Neuronal stem cell (in vitro differentiated cells): ENCODE results near the gene PRRX2.

ENCODE experiments used
- DNase-seq: peaks from one replicate; pipeline ENCODE4 v3.0.0-alpha.2; 2013; ENCODE audit warnings: low spot score
- H2AFZ ChIP-seq: one replicate; pipeline ENCODE4 v1.6.1; 2013; ENCODE audit warnings: mild to moderate bottlenecking, low read length, inconsistent platforms
- H2AK5ac ChIP-seq: 2 replicates; pipeline ENCODE4 v1.6.1; 2013; ENCODE audit warnings: low read depth, mild to moderate bottlenecking, inconsistent platforms, low read length, moderate library complexity, mixed read lengths
- H2BK120ac ChIP-seq: 2 replicates; pipeline ENCODE4 v1.6.1; 2013; ENCODE audit warnings: low read depth, mild to moderate bottlenecking, inconsistent platforms, low read length, moderate library complexity, mixed read lengths
- H2BK12ac ChIP-seq: one replicate; pipeline ENCODE4 v1.6.1; 2013; ENCODE audit warnings: low read length, inconsistent platforms
- H2BK15ac ChIP-seq: 2 replicates; pipeline ENCODE4 v1.6.1; 2013; ENCODE audit warnings: mild to moderate bottlenecking, low read length, inconsistent platforms, mixed read lengths
- H2BK5ac ChIP-seq: one replicate; pipeline ENCODE4 v1.6.1; 2013; ENCODE audit warnings: inconsistent platforms, mild to moderate bottlenecking, low read length, moderate library complexity
- H3K14ac ChIP-seq: one replicate; pipeline ENCODE4 v1.6.1; 2013; ENCODE audit warnings: low read length, inconsistent platforms
- H3K18ac ChIP-seq: 2 replicates; pipeline ENCODE4 v1.6.1; 2013; ENCODE audit warnings: low read length, inconsistent platforms
- H3K23ac ChIP-seq: 2 replicates; pipeline ENCODE4 v1.6.1; 2013; ENCODE audit warnings: low read depth, mild to moderate bottlenecking, mixed read lengths, low read length, inconsistent platforms; ENCODE audit not compliant: poor library complexity
- H3K27ac ChIP-seq: replicated peaks from 3 replicates; pipeline ENCODE4 v1.5.1; 2013; ENCODE audit warnings: low read length, inconsistent platforms
- H3K27me3 ChIP-seq, 3 experiments: 2 replicates each; pipeline ENCODE4 v1.6.1; 2013; ENCODE audit warnings: low read length in 3 of 3, mild to moderate bottlenecking in 2 of 3, inconsistent platforms in 1 of 3, low read depth in 1 of 3, mixed read lengths in 1 of 3, moderate library complexity in 1 of 3; ENCODE audit not compliant: control insufficient read depth in 3 of 3, insufficient read depth in 3 of 3
- H3K36me3 ChIP-seq, 2 donors: replicated peaks in 1 of 2; 2 replicates each; pipeline ENCODE4 v1.6.1; 2013; ENCODE audit warnings: low read length in 2 of 2; ENCODE audit not compliant: control insufficient read depth in 2 of 2, insufficient read depth in 2 of 2
- H3K4ac ChIP-seq: 2 replicates; pipeline ENCODE4 v1.6.1; 2013; ENCODE audit warnings: inconsistent platforms, mild to moderate bottlenecking, low read length, moderate library complexity
- H3K4me1 ChIP-seq, 2 donors: 1 replicate in 1 of 2; 2 replicates in 1 of 2; pipeline ENCODE4 v1.6.1; 2013; ENCODE audit warnings: low read length in 2 of 2, low read depth in 1 of 2; ENCODE audit not compliant: control insufficient read depth in 2 of 2, insufficient read depth in 1 of 2
- H3K4me2 ChIP-seq: one replicate; pipeline ENCODE4 v1.6.1; 2013; ENCODE audit warnings: mild to moderate bottlenecking, low read length, inconsistent platforms; ENCODE audit not compliant: insufficient read depth, poor library complexity, severe bottlenecking
- H3K4me3 ChIP-seq, 2 donors: 2 replicates each; pipeline ENCODE4 v1.5.1; 2013; ENCODE audit warnings: low read length in 2 of 2, mild to moderate bottlenecking in 2 of 2, inconsistent platforms in 1 of 2, moderate library complexity in 1 of 2
- H3K79me1 ChIP-seq: one replicate; pipeline ENCODE4 v1.6.1; 2013; ENCODE audit warnings: low read depth, mild to moderate bottlenecking, inconsistent platforms, low read length, moderate library complexity
- H3K9ac ChIP-seq: one replicate; pipeline ENCODE4 v1.6.1; 2013; ENCODE audit warnings: mild to moderate bottlenecking, low read depth, low read length, inconsistent platforms; ENCODE audit not compliant: poor library complexity
- H3K9me3 ChIP-seq, 2 donors: replicated peaks in 1 of 2; 2 replicates each; pipeline versions ENCODE3 to v1.6.1; 2013; ENCODE audit warnings: low read length in 2 of 2, mild to moderate bottlenecking in 2 of 2, inconsistent platforms in 1 of 2, low read depth in 1 of 2, mixed read lengths in 1 of 2, moderate library complexity in 1 of 2; ENCODE audit not compliant: control insufficient read depth in 2 of 2, insufficient read depth in 1 of 2
- H4K8ac ChIP-seq: one replicate; pipeline ENCODE4 v1.6.1; 2013; ENCODE audit warnings: low read depth, mild to moderate bottlenecking, inconsistent platforms, low read length, moderate library complexity
- H4K91ac ChIP-seq: one replicate; pipeline ENCODE4 v1.6.1; 2013; ENCODE audit warnings: low read length, low read depth, mild to moderate bottlenecking, inconsistent platforms; ENCODE audit not compliant: poor library complexity
- WGBS, 2 donors: extraction: QIAGEN DNeasy Blood & Tissue Kit; methylation state at CpG; one replicate each; pipeline ENCODE4 v1.1.7; 2013; ENCODE audit warnings: missing lambda C conversion rate in 2 of 2, mixed read lengths in 1 of 2; ENCODE audit not compliant: insufficient read length in 2 of 2, insufficient replicate concordance in 1 of 2; ENCODE audit errors: extremely low coverage in 2 of 2; 5-methylcytosine and 5-hydroxymethylcytosine counted together

The PRRX2 gene

GRCh38 chr9:129714511-129715061, 49.1 kb downstream of the PRRX2 start:
- no peaks in the 10 kb centered on the region for H3K36me3 ChIP-seq
- no peak overlapping the region for H2BK12ac ChIP-seq
- no peak overlapping the region for H3K14ac ChIP-seq
- H3K27ac ChIP-seq = no peak overlapping the region
- no peak overlapping the region for H3K23ac ChIP-seq
- no peak overlapping the region for H2AFZ ChIP-seq
- no peak overlapping the region for H2BK5ac ChIP-seq
- no peak overlapping the region for H4K8ac ChIP-seq
- H2BK15ac ChIP-seq = peak overlapping the region; percentile 44
- H3K4me2 ChIP-seq = no peak overlapping the region
- peaks cover 9 to 22% of the 10 kb centered on the region in 2 donors for H3K4me1 ChIP-seq
- no peak overlapping the region for H2BK120ac ChIP-seq
- no peak overlapping the region for H3K9ac ChIP-seq
- H4K91ac ChIP-seq = no peak overlapping the region
- WGBS, 2 donors = no CpG with 5 or more reads among the region's 15 CpGs
- H3K9me3 ChIP-seq = no peaks in the 10 kb centered on the region
- H3K79me1 ChIP-seq = peaks cover 2% of the 10 kb centered on the region
- DNase-seq = no peak
- peaks cover 0 to 27% (median 0%) of the 10 kb centered on the region in 3 experiments for H3K27me3 ChIP-seq
- H3K4ac ChIP-seq = no peak overlapping the region
- H3K18ac ChIP-seq = peak overlapping the region; percentile 3
- H2AK5ac ChIP-seq = no peak overlapping the region
- no peak overlapping the region for H3K4me3 ChIP-seq

- WGBS, 2 donors = no CpG with 5 or more reads among the region's 5 CpGs
- Histone ChIP-seq H3K27me3 (peaks cover 0 to 19% (median 0%) of the 10 kb centered on the region in 3 experiments), H4K91ac (no peak overlapping the region), H3K79me1 (peaks cover 9% of the 10 kb centered on the region), H4K8ac (no peak overlapping the region), H3K4me3 (no peak overlapping the region), H3K18ac (no peak overlapping the region), H3K4me1 (peaks cover 9 to 15% of the 10 kb centered on the region in 2 donors), H3K14ac (no peak overlapping the region), H3K4me2 (no peak overlapping the region), H3K23ac (no peak overlapping the region), H2BK12ac (no peak overlapping the region), H3K9me3 (no peaks in the 10 kb centered on the region), H2AFZ (no peak overlapping the region), H3K9ac (no peak overlapping the region), H3K27ac (no peak overlapping the region), H2BK120ac (no peak overlapping the region), H2BK5ac (no peak overlapping the region), H2AK5ac (no peak overlapping the region), H3K4ac (no peak overlapping the region), H3K36me3 (no peaks in the 10 kb centered on the region), H2BK15ac (no peak overlapping the region)
- no peak for DNase-seq
These were observed 50.6 kb downstream of the PRRX2 start for GRCh38 chr9:129716091-129716490.

- H2BK15ac ChIP-seq = peak overlapping the region; percentile 67
- H2BK5ac ChIP-seq = peak overlapping the region; percentile 53
- H4K8ac ChIP-seq = no peak overlapping the region
- no peak overlapping the region for H2BK120ac ChIP-seq
- H3K9ac ChIP-seq = no peak overlapping the region
- H4K91ac ChIP-seq = no peak overlapping the region
- H3K79me1 ChIP-seq = peaks cover 9% of the 10 kb centered on the region
- H3K9me3 ChIP-seq = no peaks in the 10 kb centered on the region
- H3K18ac ChIP-seq = peak overlapping the region; percentile 76
- no peak overlapping the region for H3K4me2 ChIP-seq
- H3K36me3 ChIP-seq = no peaks in the 10 kb centered on the region
- H2AFZ ChIP-seq = no peak overlapping the region
- no peak overlapping the region for H3K4me3 ChIP-seq
- H2AK5ac ChIP-seq = peak overlapping the region; percentile 70
- DNase-seq = no peak
- H3K14ac ChIP-seq = no peak overlapping the region
- no CpG with 5 or more reads among the region's 5 CpGs for WGBS, 2 donors
- H3K4ac ChIP-seq = no peak overlapping the region
- peaks cover 0 to 9% (median 0%) of the 10 kb centered on the region in 3 experiments for H3K27me3 ChIP-seq
- no peak overlapping the region for H3K23ac ChIP-seq
- no peak overlapping the region for H3K27ac ChIP-seq
- H3K4me1 ChIP-seq = peaks cover 0 to 4% of the 10 kb centered on the region in 2 donors
- no peak overlapping the region for H2BK12ac ChIP-seq
These were observed 52.5 kb downstream of the PRRX2 start for GRCh38 chr9:129717991-129718390.

GRCh38 chr9:129718647-129719046, 53.2 kb downstream of the PRRX2 start:
- Histone ChIP-seq H2BK5ac (peak overlapping the region; percentile 53), H3K4me3 (no peak overlapping the region), H4K8ac (peak overlapping the region; percentile 43), H2BK12ac (peak overlapping the region; percentile 89), H3K4me2 (no peak overlapping the region), H3K4me1 (no peaks in the 10 kb centered on the region), H2BK15ac (peak overlapping the region; percentile 9), H3K27me3 (peaks cover 0 to 5% (median 0%) of the 10 kb centered on the region in 3 experiments), H2AFZ (no peak overlapping the region), H3K27ac (no peak overlapping the region), H3K14ac (peak overlapping the region; percentile 38), H3K23ac (no peak overlapping the region), H3K9ac (no peak overlapping the region), H3K18ac (no peak overlapping the region), H4K91ac (no peak overlapping the region), H2BK120ac (no peak overlapping the region), H3K9me3 (no peaks in the 10 kb centered on the region), H3K79me1 (peaks cover 9% of the 10 kb centered on the region), H3K4ac (no peak overlapping the region), H3K36me3 (no peaks in the 10 kb centered on the region), H2AK5ac (peak overlapping the region; percentile 5)
- WGBS, 2 donors = no CpG with 5 or more reads among the region's 5 CpGs
- no peak for DNase-seq
